Measurements from ENCODE around the gene SBNO2. TPM values are rescaled to one million over a fixed set of nuclear protein-coding genes. Genes with fewer than 3 reads are reported as not detected.
"Not testable (repeated sequence)": the region's sequence is repeated elsewhere in the genome, so short reads cannot be mapped to it uniquely, and the experiment has no call there.

SBNO2 gene
- total RNA-seq, 1 donor from 2014 or later: 46.4 TPM

GRCh38 chr19:1213391-1214286 lies 39.6 kb upstream of the SBNO2 start:
- peak overlapping the region; percentile 42 for H3K4me3 Mint-ChIP-seq (ENCODE audit: unreplicated experiment)
- no peaks in the 10 kb centered on the region for H3K9me3 Mint-ChIP-seq (ENCODE audit: unreplicated experiment)
- H3K4me1 Mint-ChIP-seq (ENCODE audit: unreplicated experiment): peaks cover 17% of the 10 kb centered on the region
- TF ChIP-seq CTCF (IDR thresholded peaks at IDR 0.05; ENCODE audit: unreplicated experiment): no peak
- DNase-seq (ENCODE audit: low spot score): peak; percentile 33
- peak overlapping the region; percentile 97 for H3K27ac Mint-ChIP-seq (ENCODE audit: unreplicated experiment)
- H3K36me3 Mint-ChIP-seq (ENCODE audit: low read depth, unreplicated experiment): peaks cover 8% of the 10 kb centered on the region
- H3K27me3 Mint-ChIP-seq (ENCODE audit: unreplicated experiment): peaks cover 7% of the 10 kb centered on the region

GRCh38 chr19:1211494-1212234 lies 37.6 kb upstream of the SBNO2 start:
- Mint-ChIP-seq H3K4me3 (ENCODE audit: unreplicated experiment) (no peak overlapping the region), H3K27me3 (ENCODE audit: unreplicated experiment) (peaks cover 9% of the 10 kb centered on the region), H3K36me3 (ENCODE audit: low read depth, unreplicated experiment) (peaks cover 11% of the 10 kb centered on the region), H3K4me1 (ENCODE audit: unreplicated experiment) (peaks cover 28% of the 10 kb centered on the region), H3K9me3 (ENCODE audit: unreplicated experiment) (no peaks in the 10 kb centered on the region), H3K27ac (ENCODE audit: unreplicated experiment) (peak overlapping the region; percentile 57)
- no peak for TF ChIP-seq CTCF (IDR thresholded peaks at IDR 0.05; ENCODE audit: unreplicated experiment)
- no peak for DNase-seq (ENCODE audit: low spot score)

GRCh38 chr19:1210227-1210538 lies 36.1 kb upstream of the SBNO2 start:
- Mint-ChIP-seq H3K36me3 (ENCODE audit: low read depth, unreplicated experiment) (peaks cover 12% of the 10 kb centered on the region), H3K4me1 (ENCODE audit: unreplicated experiment) (peaks cover 26% of the 10 kb centered on the region), H3K27ac (ENCODE audit: unreplicated experiment) (no peak overlapping the region), H3K27me3 (ENCODE audit: unreplicated experiment) (peaks cover 4% of the 10 kb centered on the region), H3K4me3 (ENCODE audit: unreplicated experiment) (no peak overlapping the region), H3K9me3 (ENCODE audit: unreplicated experiment) (no peaks in the 10 kb centered on the region)
- DNase-seq (ENCODE audit: low spot score): no peak
- no peak for TF ChIP-seq CTCF (IDR thresholded peaks at IDR 0.05; ENCODE audit: unreplicated experiment)

GRCh38 chr19:1208830-1209229 lies 34.8 kb upstream of the SBNO2 start:
- H3K27ac Mint-ChIP-seq (ENCODE audit: unreplicated experiment); DNase-seq (ENCODE audit: low spot score); H3K27me3 Mint-ChIP-seq (ENCODE audit: unreplicated experiment); H3K9me3 Mint-ChIP-seq (ENCODE audit: unreplicated experiment); H3K4me3 Mint-ChIP-seq (ENCODE audit: unreplicated experiment): not testable (repeated sequence)
- peaks cover 23% of the 10 kb centered on the region for H3K4me1 Mint-ChIP-seq (ENCODE audit: unreplicated experiment)
- H3K36me3 Mint-ChIP-seq (ENCODE audit: low read depth, unreplicated experiment): peaks cover 10% of the 10 kb centered on the region

GRCh38 chr19:1206864-1207450 lies 32.9 kb upstream of the SBNO2 start:
- Mint-ChIP-seq H3K4me1 (ENCODE audit: unreplicated experiment) (peaks cover 15% of the 10 kb centered on the region), H3K27me3 (ENCODE audit: unreplicated experiment) (peaks cover 7% of the 10 kb centered on the region), H3K4me3 (ENCODE audit: unreplicated experiment) (peak overlapping the region; percentile 96), H3K36me3 (ENCODE audit: low read depth, unreplicated experiment) (peaks cover 7% of the 10 kb centered on the region), H3K9me3 (ENCODE audit: unreplicated experiment) (no peaks in the 10 kb centered on the region), H3K27ac (ENCODE audit: unreplicated experiment) (peak overlapping the region; percentile 74)
- TF ChIP-seq CTCF (IDR thresholded peaks at IDR 0.05; ENCODE audit: unreplicated experiment): no peak
- DNase-seq (ENCODE audit: low spot score): no peak

All from endothelial cell (in vitro differentiated cells).